Prostate gland (tissue), 2 donors: ENCODE data around the gene PLPP1. TPM values are rescaled to one million over a fixed set of nuclear protein-coding genes. Genes with fewer than 3 reads are reported as not detected.

ENCODE experiments used
- DNase-seq: peaks from one replicate; pipeline ENCODE4 v3.0.0-alpha.2; 2019; ENCODE audit warnings: low spot score
- H3K27ac ChIP-seq, 2 donors: fragments of 200-600 bp; sonication (generic); 2 replicates each; pipeline ENCODE4 v1.5.1; 2017 to 2019
- H3K27me3 ChIP-seq: fragments of 200-600 bp; sonication (generic); replicated peaks from 2 replicates; pipeline ENCODE4 v1.5.1; 2019; ENCODE audit not compliant: insufficient read depth
- H3K36me3 ChIP-seq, 2 donors: fragments of 200-600 bp; sonication (generic); 1 replicate in 1 of 2; 2 replicates in 1 of 2; pipeline versions ENCODE4 v1.5.1 to v1.8.1; 2017 to 2019
- H3K4me1 ChIP-seq: fragments of 200-600 bp; sonication (generic); replicated peaks from 2 replicates; pipeline ENCODE4 v1.5.1; 2019
- H3K4me3 ChIP-seq, 2 donors: fragments of 200-600 bp; sonication (generic); 2 replicates each; pipeline ENCODE4 v1.5.1; 2017 to 2019
- H3K9me3 ChIP-seq: fragments of 200-600 bp; sonication (generic); 2 replicates; pipeline ENCODE4 v1.5.1; 2017
- CTCF ChIP-seq, 4 experiments: fragments of 200-600 bp in 2 of 4; fragments of 450-650 bp in 2 of 4; sonication (generic) in 2 of 4; IDR thresholded peaks; 1 replicate in 3 of 4; 2 replicates in 1 of 4; pipeline ENCODE4 v1.5.1; 2016 to 2019; ENCODE audit warnings: antibody characterized with exemption in 4 of 4, mild to moderate bottlenecking in 2 of 4, moderate library complexity in 2 of 4
- POLR2A ChIP-seq: fragments of 450-650 bp; IDR thresholded peaks from one replicate; pipeline ENCODE4 v1.6.1; 2016; ENCODE audit warnings: antibody characterized with exemption, mild to moderate bottlenecking
- POLR2AphosphoS5 ChIP-seq: sonication (generic); formaldehyde crosslinking; IDR thresholded peaks from one replicate; pipeline ENCODE4 v1.6.1; 2017; ENCODE audit warnings: antibody characterized with exemption
- WGBS: methylation state at CpG from one replicate; pipeline ENCODE4 v1.1.5; 2018; 5-methylcytosine and 5-hydroxymethylcytosine counted together
- intact Hi-C: fragments of 100-400 bp; cut with DNase I; formaldehyde crosslinking; loops from one replicate; pipeline ENCODE4 v1.14.2; 2022
- total RNA-seq, 2 donors: library from RNA; depleted of rRNA; stranded (reverse); fragments of >200 nt; gene quantifications; one replicate each; pipeline ENCODE4 v1.1.0, GENCODE V29; 2016

PLPP1 gene
- total RNA-seq, 2 donors from 2014 or later: 823 to 5,059 TPM

- intact Hi-C loops: no loop called here
- Histone ChIP-seq H3K36me3 (peaks cover 4 to 21% of the 10 kb centered on the region in 2 donors), H3K27me3 (no peaks in the 10 kb centered on the region), H3K4me3 (no peak overlapping the region), H3K27ac (no peak overlapping the region), H3K4me1 (peaks cover 7% of the 10 kb centered on the region), H3K9me3 (no peaks in the 10 kb centered on the region)
- no peak for TF ChIP-seq CTCF (IDR thresholded peaks at IDR 0.05)
- TF ChIP-seq POLR2A: no peak
- TF ChIP-seq POLR2AphosphoS5: no peak
- WGBS: 95% methylated on average over 4 of the region's 4 CpGs
- no peak for DNase-seq
Measured at GRCh38 chr5:55426455-55426854, 108.3 kb downstream of the PLPP1 start.

- 81% methylated on average over 4 of the region's 4 CpGs for WGBS
- TF ChIP-seq CTCF (IDR thresholded peaks at IDR 0.05): no peak
- no peak for TF ChIP-seq POLR2AphosphoS5
- no peak for TF ChIP-seq POLR2A
- intact Hi-C loops: no loop called here
- Histone ChIP-seq H3K4me3 (no peak overlapping the region), H3K36me3 (peaks cover 4 to 14% of the 10 kb centered on the region in 2 donors), H3K27ac (peak overlapping the region; percentile 1 to 41), H3K27me3 (no peaks in the 10 kb centered on the region), H3K9me3 (no peaks in the 10 kb centered on the region), H3K4me1 (no peaks in the 10 kb centered on the region)
- no peak for DNase-seq
Measured at GRCh38 chr5:55421074-55421529, 113.7 kb downstream of the PLPP1 start.

- TF ChIP-seq POLR2A: no peak
- TF ChIP-seq CTCF (IDR thresholded peaks at IDR 0.05): no peak
- no peak for TF ChIP-seq POLR2AphosphoS5
- Histone ChIP-seq H3K4me3 (no peak overlapping the region), H3K27ac (peak overlapping the region in 1 of 2 donors; percentile 42), H3K4me1 (no peaks in the 10 kb centered on the region), H3K27me3 (no peaks in the 10 kb centered on the region), H3K36me3 (peaks cover 0 to 7% of the 10 kb centered on the region in 2 donors), H3K9me3 (no peaks in the 10 kb centered on the region)
- intact Hi-C loops: no loop called here
- DNase-seq: no peak
Measured at GRCh38 chr5:55418994-55419968, 115.5 kb downstream of the PLPP1 start.

- TF ChIP-seq POLR2AphosphoS5 (no peak), POLR2A (no peak), CTCF (IDR thresholded peaks at IDR 0.05) (no peak)
- no peak overlapping the region for H3K4me3 ChIP-seq
- no peaks in the 10 kb centered on the region for H3K9me3 ChIP-seq
- no peaks in the 10 kb centered on the region for H3K36me3 ChIP-seq
- no peaks in the 10 kb centered on the region for H3K27me3 ChIP-seq
- H3K27ac ChIP-seq: no peak overlapping the region
- H3K4me1 ChIP-seq: no peaks in the 10 kb centered on the region
- no peak for DNase-seq
- intact Hi-C loops: no loop called here
Measured at GRCh38 chr5:55416306-55416705, 118.5 kb downstream of the PLPP1 start.

- intact Hi-C loops: no loop called here
Measured at GRCh38 chr5:55415071-55415470, 119.7 kb downstream of the PLPP1 start.

More at GRCh38 chr5:55415071-55415470, 119.7 kb downstream of the PLPP1 start:
- Histone ChIP-seq H3K27me3 (no peaks in the 10 kb centered on the region), H3K4me1 (no peaks in the 10 kb centered on the region), H3K36me3 (no peaks in the 10 kb centered on the region), H3K9me3 (no peaks in the 10 kb centered on the region), H3K27ac (no peak overlapping the region), H3K4me3 (no peak overlapping the region)
- no peak for DNase-seq
- TF ChIP-seq CTCF (IDR thresholded peaks at IDR 0.05): no peak
- TF ChIP-seq POLR2A: no peak
- no peak for TF ChIP-seq POLR2AphosphoS5
